Activated CD4-positive, alpha-beta T cell treated with anti-CD3 and anti-CD28 coated beads, Interleukin-2, amount 50 U/mL, for 48 hours (primary cell): ENCODE measurements around the gene PODXL2.
"Not testable (repeated sequence)": the region's sequence is repeated elsewhere in the genome, so short reads cannot be mapped to it uniquely, and the experiment has no call there.

ENCODE experiments used
- DNase-seq, 2 experiments: peaks; one replicate each; pipeline ENCODE4 v3.0.0-alpha.2; 2020

Gene PODXL2

GRCh38 chr3:127628788-127629466, at the start of gene PODXL2:
PODXL2 (plus strand) TSS chr3:127629185; CDS start chr3:127629220, 35 bp downstream.
- peak in 1 of 2 experiments; percentile 28 for DNase-seq

GRCh38 chr3:127580327-127581060, 48.5 kb upstream of the PODXL2 start:
- no peak for DNase-seq

- no peak for DNase-seq
Measured at GRCh38 chr3:127584734-127585133, 44.3 kb upstream of the PODXL2 start.

- DNase-seq, result no peak
Measured at GRCh38 chr3:127585163-127585812, 43.7 kb upstream of the PODXL2 start.

GRCh38 chr3:127585813-127586413, 43.1 kb upstream of the PODXL2 start:
- DNase-seq, result no peak

GRCh38 chr3:127587876-127588275, 41.1 kb upstream of the PODXL2 start:
- no peak for DNase-seq

GRCh38 chr3:127588806-127589577, 40.0 kb upstream of the PODXL2 start:
- peak; percentile 28 to 52 for DNase-seq

GRCh38 chr3:127589600-127590281, 39.2 kb upstream of the PODXL2 start:
- DNase-seq, result peak; percentile 13 to 40

- DNase-seq, result peak; percentile 43 to 48
Measured at GRCh38 chr3:127590282-127590592, 38.7 kb upstream of the PODXL2 start.

- DNase-seq, result peak; percentile 78 to 85
Measured at GRCh38 chr3:127590593-127591465, 38.2 kb upstream of the PODXL2 start, which contains the start of gene TPRA1. TPRA1 (minus strand) TSS chr3:127590733; CDS start chr3:127580146, 10,587 bp downstream.

GRCh38 chr3:127593178-127593577, 35.8 kb upstream of the PODXL2 start:
- DNase-seq, result no peak

- DNase-seq, result no peak
Measured at GRCh38 chr3:127595303-127595702, 33.7 kb upstream of the PODXL2 start.

- no peak for DNase-seq
Measured at GRCh38 chr3:127597020-127597771, 31.8 kb upstream of the PODXL2 start.

GRCh38 chr3:127598841-127599570, 30.0 kb upstream of the PODXL2 start:
- DNase-seq, result no peak

GRCh38 chr3:127600749-127601456, 28.1 kb upstream of the PODXL2 start:
- DNase-seq, result no peak

- no peak for DNase-seq
Measured at GRCh38 chr3:127604035-127604434, 24.9 kb upstream of the PODXL2 start.

GRCh38 chr3:127604546-127605165, 24.3 kb upstream of the PODXL2 start:
- no peak for DNase-seq

GRCh38 chr3:127605547-127605946, 23.4 kb upstream of the PODXL2 start:
- not testable (repeated sequence) for DNase-seq
